Esophagus mucosa (tissue), 1 donor: ENCODE data around the gene RANBP10. TPM values are rescaled to one million over a fixed set of nuclear protein-coding genes. Genes with fewer than 3 reads are reported as not detected.

ENCODE experiments used
- ATAC-seq: fragments of 200-7000 bp; cut with Tn5 transposase; one replicate; pipeline ENCODE4 v1.9.1; 2020
- total RNA-seq: library from RNA; stranded (reverse); gene quantifications from one replicate; pipeline ENCODE4 v1.2.4, GENCODE V29; 2023
- donor health status: DM: yes; HTN: yes; CAD: no.

RANBP10 gene
- total RNA-seq = 20.1 TPM

GRCh38 chr16:67806428-67807147 lies at the start of gene RANBP10, which contains the start of gene TSNAXIP1:
RANBP10 (minus strand) TSS chr16:67806560; CDS start chr16:67806536, 24 bp downstream.
TSNAXIP1 (plus strand) TSS chr16:67806889; CDS start chr16:67807150, 261 bp downstream.
- ATAC-seq = peak; percentile 98

- no peak for ATAC-seq
Measured at GRCh38 chr16:67855789-67856188, 49.4 kb upstream of the RANBP10 start.

- no peak for ATAC-seq
Measured at GRCh38 chr16:67853670-67854069, 47.3 kb upstream of the RANBP10 start.

GRCh38 chr16:67848118-67848517 lies 41.8 kb upstream of the RANBP10 start:
- no peak for ATAC-seq

GRCh38 chr16:67847064-67847861 lies 40.9 kb upstream of the RANBP10 start, which contains the start of gene CENPT:
CENPT (minus strand) TSS chr16:67847693; CDS start chr16:67833859, 13,834 bp downstream.
- peak; percentile 63 for ATAC-seq

- peak; percentile 79 for ATAC-seq
Measured at GRCh38 chr16:67846320-67847063, 40.1 kb upstream of the RANBP10 start, which contains the start of gene NUTF2. NUTF2 (plus strand) TSS chr16:67846933; CDS start chr16:67865131, 18,198 bp downstream.

- ATAC-seq = no peak
Measured at GRCh38 chr16:67846063-67846319, 39.6 kb upstream of the RANBP10 start.

GRCh38 chr16:67845291-67846062 lies 39.1 kb upstream of the RANBP10 start:
- no peak for ATAC-seq

GRCh38 chr16:67844497-67844896 lies 38.1 kb upstream of the RANBP10 start:
- peak; percentile 62 for ATAC-seq

- no peak for ATAC-seq
Measured at GRCh38 chr16:67843343-67843765, 37.0 kb upstream of the RANBP10 start.

GRCh38 chr16:67842509-67843342 lies 36.4 kb upstream of the RANBP10 start:
- peak; percentile 9 for ATAC-seq

GRCh38 chr16:67841816-67842508 lies 35.6 kb upstream of the RANBP10 start, which contains the start of gene THAP11:
THAP11 (plus strand) TSS chr16:67842320; CDS start chr16:67842555, 235 bp downstream.
- peak; percentile 74 for ATAC-seq

GRCh38 chr16:67841198-67841815 lies 34.9 kb upstream of the RANBP10 start:
- ATAC-seq = no peak

GRCh38 chr16:67837811-67838210 lies 31.5 kb upstream of the RANBP10 start:
- no peak for ATAC-seq

- peak; percentile 34 for ATAC-seq
Measured at GRCh38 chr16:67837190-67837589, 30.8 kb upstream of the RANBP10 start.

- ATAC-seq = no peak
Measured at GRCh38 chr16:67834242-67834614, 27.9 kb upstream of the RANBP10 start.

- ATAC-seq = peak; percentile 86
Measured at GRCh38 chr16:67833415-67834241, 27.3 kb upstream of the RANBP10 start.

- peak; percentile 69 for ATAC-seq
Measured at GRCh38 chr16:67833030-67833414, 26.7 kb upstream of the RANBP10 start.

- no peak for ATAC-seq
Measured at GRCh38 chr16:67828651-67829050, 22.3 kb upstream of the RANBP10 start.
